Stimulated activated CD4-positive, alpha-beta T cell treated with anti-CD3 and anti-CD28 coated beads, Interleukin-4, amount 100 ng/mL, for 48 hours (primary cell): ENCODE results near the gene KRTAP21-2.
"Not testable (repeated sequence)": the region's sequence is repeated elsewhere in the genome, so short reads cannot be mapped to it uniquely, and the experiment has no call there.

ENCODE experiments used
- DNase-seq, 2 donors: peaks; one replicate each; pipeline ENCODE4 v3.0.0-alpha.2; 2020; ENCODE audit warnings: low read depth in 2 of 2

The KRTAP21-2 gene

GRCh38 chr21:30747159-30747558 is at the start of gene KRTAP21-2:
Gene KRTAP21-2 (minus strand): TSS chr21:30747259. CDS start chr21:30747202, 57 bp downstream.
- no peak for DNase-seq

- no peak for DNase-seq
Measured at GRCh38 chr21:30793581-30794314, 46.7 kb upstream of the KRTAP21-2 start.

- DNase-seq: no peak
Measured at GRCh38 chr21:30779249-30779648, 32.2 kb upstream of the KRTAP21-2 start.

GRCh38 chr21:30769724-30770431 is 22.8 kb upstream of the KRTAP21-2 start:
- DNase-seq: no peak

GRCh38 chr21:30760776-30761175 is 13.7 kb upstream of the KRTAP21-2 start:
- no peak for DNase-seq

GRCh38 chr21:30758306-30758705 is 11.2 kb upstream of the KRTAP21-2 start:
- DNase-seq: no peak

- DNase-seq: not testable (repeated sequence)
Measured at GRCh38 chr21:30755328-30755727, 8.3 kb upstream of the KRTAP21-2 start, which contains the start of gene KRTAP21-1. Gene KRTAP21-1 (minus strand): TSS chr21:30755428. CDS start chr21:30755378, 50 bp downstream.

GRCh38 chr21:30740462-30740861 is 6.6 kb downstream of the KRTAP21-2 start:
- DNase-seq: no peak

GRCh38 chr21:30733026-30733425 is 14.0 kb downstream of the KRTAP21-2 start:
- no peak for DNase-seq

GRCh38 chr21:30726726-30727125 is 20.3 kb downstream of the KRTAP21-2 start:
- no peak for DNase-seq

- DNase-seq: no peak
Measured at GRCh38 chr21:30719401-30719800, 27.7 kb downstream of the KRTAP21-2 start.

GRCh38 chr21:30718239-30718909 is 28.7 kb downstream of the KRTAP21-2 start, which contains the start of gene KRTAP21-3:
Gene KRTAP21-3 (minus strand): TSS chr21:30718777. CDS start chr21:30718759, 18 bp downstream.
- no peak for DNase-seq

- no peak for DNase-seq
Measured at GRCh38 chr21:30717105-30717504, 30.0 kb downstream of the KRTAP21-2 start.

GRCh38 chr21:30714946-30715345 is 32.1 kb downstream of the KRTAP21-2 start:
- DNase-seq: no peak

GRCh38 chr21:30714456-30714855 is 32.6 kb downstream of the KRTAP21-2 start:
- DNase-seq: no peak

GRCh38 chr21:30713766-30714165 is 33.3 kb downstream of the KRTAP21-2 start:
- DNase-seq: no peak

GRCh38 chr21:30710499-30710898 is 36.6 kb downstream of the KRTAP21-2 start:
- DNase-seq: no peak

GRCh38 chr21:30707409-30707808 is 39.6 kb downstream of the KRTAP21-2 start:
- no peak for DNase-seq
